ENCODE data around the gene HINT3.

GRCh38 chr6:125948455-125948854 lies 8.1 kb upstream of the HINT3 start:
- TF ChIP-seq, protein P1, sequence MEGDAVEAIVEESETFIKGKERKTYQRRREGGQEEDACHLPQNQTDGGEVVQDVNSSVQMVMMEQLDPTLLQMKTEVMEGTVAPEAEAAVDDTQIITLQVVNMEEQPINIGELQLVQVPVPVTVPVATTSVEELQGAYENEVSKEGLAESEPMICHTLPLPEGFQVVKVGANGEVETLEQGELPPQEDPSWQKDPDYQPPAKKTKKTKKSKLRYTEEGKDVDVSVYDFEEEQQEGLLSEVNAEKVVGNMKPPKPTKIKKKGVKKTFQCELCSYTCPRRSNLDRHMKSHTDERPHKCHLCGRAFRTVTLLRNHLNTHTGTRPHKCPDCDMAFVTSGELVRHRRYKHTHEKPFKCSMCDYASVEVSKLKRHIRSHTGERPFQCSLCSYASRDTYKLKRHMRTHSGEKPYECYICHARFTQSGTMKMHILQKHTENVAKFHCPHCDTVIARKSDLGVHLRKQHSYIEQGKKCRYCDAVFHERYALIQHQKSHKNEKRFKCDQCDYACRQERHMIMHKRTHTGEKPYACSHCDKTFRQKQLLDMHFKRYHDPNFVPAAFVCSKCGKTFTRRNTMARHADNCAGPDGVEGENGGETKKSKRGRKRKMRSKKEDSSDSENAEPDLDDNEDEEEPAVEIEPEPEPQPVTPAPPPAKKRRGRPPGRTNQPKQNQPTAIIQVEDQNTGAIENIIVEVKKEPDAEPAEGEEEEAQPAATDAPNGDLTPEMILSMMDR (IDR thresholded peaks at IDR 0.05): no peak
- TF ChIP-seq POLR2A (IDR thresholded peaks at IDR 0.05): no peak
